Lower leg skin (tissue), 4 donors: ENCODE results near the gene FOXI3. TPM values are rescaled to one million over a fixed set of nuclear protein-coding genes. Genes with fewer than 3 reads are reported as not detected.
A peak's percentile ranks its signal among the peaks of the same experiment; 100 is the strongest.

Experiments
- DNase-seq, 2 donors: peaks; one replicate each; pipeline ENCODE4 v3.0.0-alpha.2; 2019; ENCODE audit warnings: low spot score in 2 of 2
- H3K4me3 ChIP-seq: fragments of 200-600 bp; sonication (generic); 2 replicates; pipeline ENCODE4 v1.5.1; 2017; ENCODE audit warnings: mild to moderate bottlenecking, low read depth; ENCODE audit not compliant: poor library complexity, severe bottlenecking
- POLR2A ChIP-seq, 2 donors: fragments of 450-650 bp; IDR thresholded peaks; one replicate each; pipeline ENCODE4 v1.6.1; 2016 to 2017; ENCODE audit warnings: antibody characterized with exemption in 2 of 2, mild to moderate bottlenecking in 1 of 2, moderate library complexity in 1 of 2
- WGBS, 2 donors: methylation state at CpG; one replicate each; pipeline ENCODE4 v1.1.5; 2018; 5-methylcytosine and 5-hydroxymethylcytosine counted together
- intact Hi-C: fragments of 100-400 bp; cut with DNase I; formaldehyde crosslinking; loops from one replicate; pipeline ENCODE4 v1.15.0; 2023; ENCODE audit warnings: low total_unique reads
- total RNA-seq, 4 donors: library from RNA; depleted of rRNA; stranded (reverse); fragments of >200 nt; gene quantifications; one replicate each; pipeline ENCODE4 v1.1.0, GENCODE V29; 2016
- TF ChIP-seq, protein P1 (sequence below), 3 donors: fragments of 450-650 bp; IDR thresholded peaks; one replicate each; pipeline ENCODE4 v1.5.1; 2016; ENCODE audit warnings: antibody characterized with exemption in 3 of 3, mild to moderate bottlenecking in 3 of 3, moderate library complexity in 2 of 3

FOXI3 gene
- total RNA-seq, 4 donors from 2014 or later = 2.2 TPM; not detected in 3

DNA sequence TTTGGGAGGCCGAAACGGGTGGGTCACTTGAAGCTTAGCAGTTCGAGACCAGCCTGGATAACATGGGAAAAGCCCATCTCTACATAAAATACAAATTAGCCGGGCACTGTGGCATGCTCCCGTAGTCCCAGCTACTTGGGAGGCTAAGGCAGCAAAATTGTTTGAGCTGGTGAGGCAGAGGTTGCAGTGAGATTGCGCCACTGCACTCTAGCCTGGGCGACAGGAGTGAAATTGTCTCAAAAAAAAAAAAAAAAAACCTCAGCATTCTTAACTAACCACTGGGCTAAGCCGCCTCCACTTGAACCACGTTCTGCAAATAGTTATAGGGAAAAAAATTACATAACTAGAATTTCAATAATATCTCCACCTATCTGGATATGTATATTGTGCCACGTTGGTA, 2.3 kb downstream of the FOXI3 start:
- TF ChIP-seq, protein P1, sequence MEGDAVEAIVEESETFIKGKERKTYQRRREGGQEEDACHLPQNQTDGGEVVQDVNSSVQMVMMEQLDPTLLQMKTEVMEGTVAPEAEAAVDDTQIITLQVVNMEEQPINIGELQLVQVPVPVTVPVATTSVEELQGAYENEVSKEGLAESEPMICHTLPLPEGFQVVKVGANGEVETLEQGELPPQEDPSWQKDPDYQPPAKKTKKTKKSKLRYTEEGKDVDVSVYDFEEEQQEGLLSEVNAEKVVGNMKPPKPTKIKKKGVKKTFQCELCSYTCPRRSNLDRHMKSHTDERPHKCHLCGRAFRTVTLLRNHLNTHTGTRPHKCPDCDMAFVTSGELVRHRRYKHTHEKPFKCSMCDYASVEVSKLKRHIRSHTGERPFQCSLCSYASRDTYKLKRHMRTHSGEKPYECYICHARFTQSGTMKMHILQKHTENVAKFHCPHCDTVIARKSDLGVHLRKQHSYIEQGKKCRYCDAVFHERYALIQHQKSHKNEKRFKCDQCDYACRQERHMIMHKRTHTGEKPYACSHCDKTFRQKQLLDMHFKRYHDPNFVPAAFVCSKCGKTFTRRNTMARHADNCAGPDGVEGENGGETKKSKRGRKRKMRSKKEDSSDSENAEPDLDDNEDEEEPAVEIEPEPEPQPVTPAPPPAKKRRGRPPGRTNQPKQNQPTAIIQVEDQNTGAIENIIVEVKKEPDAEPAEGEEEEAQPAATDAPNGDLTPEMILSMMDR (IDR thresholded peaks at IDR 0.05) = no peak
- no peak for TF ChIP-seq POLR2A (IDR thresholded peaks at IDR 0.05)
- H3K4me3 ChIP-seq = no peak overlapping the region
- intact Hi-C loops = no loop called here
- no peak for DNase-seq
- WGBS, 2 donors = 78 to 80% methylated on average over 10 of the region's 10 CpGs

DNA sequence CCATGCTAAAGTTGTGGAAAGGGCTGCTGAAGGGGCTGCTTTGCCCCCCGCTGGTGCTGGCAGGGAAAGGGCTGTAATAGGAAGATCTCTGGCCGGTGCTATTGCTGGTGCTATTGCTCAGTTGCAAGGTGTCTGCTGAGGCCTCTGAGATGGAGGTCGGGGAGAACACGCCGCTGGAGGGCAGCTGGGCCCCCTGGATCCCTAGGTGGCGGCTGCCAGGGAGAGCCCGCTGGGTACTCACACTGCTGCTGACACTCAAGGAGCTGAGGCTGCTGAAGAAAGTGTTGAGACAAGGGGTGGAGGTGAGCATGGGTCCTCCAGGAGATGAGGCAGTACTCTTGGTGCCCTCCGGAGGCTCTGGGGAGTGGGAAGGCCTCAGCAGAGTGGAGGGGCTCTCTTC, 4.2 kb downstream of the FOXI3 start:
- 81 to 87% methylated on average over 8 of the region's 8 CpGs for WGBS, 2 donors
- intact Hi-C loops = no loop called here
- H3K4me3 ChIP-seq = no peak overlapping the region
- TF ChIP-seq, protein P1 (IDR thresholded peaks at IDR 0.05) = no peak
- no peak for TF ChIP-seq POLR2A (IDR thresholded peaks at IDR 0.05)
- peak in 1 of 2 donors; percentile 52 for DNase-seq

DNA sequence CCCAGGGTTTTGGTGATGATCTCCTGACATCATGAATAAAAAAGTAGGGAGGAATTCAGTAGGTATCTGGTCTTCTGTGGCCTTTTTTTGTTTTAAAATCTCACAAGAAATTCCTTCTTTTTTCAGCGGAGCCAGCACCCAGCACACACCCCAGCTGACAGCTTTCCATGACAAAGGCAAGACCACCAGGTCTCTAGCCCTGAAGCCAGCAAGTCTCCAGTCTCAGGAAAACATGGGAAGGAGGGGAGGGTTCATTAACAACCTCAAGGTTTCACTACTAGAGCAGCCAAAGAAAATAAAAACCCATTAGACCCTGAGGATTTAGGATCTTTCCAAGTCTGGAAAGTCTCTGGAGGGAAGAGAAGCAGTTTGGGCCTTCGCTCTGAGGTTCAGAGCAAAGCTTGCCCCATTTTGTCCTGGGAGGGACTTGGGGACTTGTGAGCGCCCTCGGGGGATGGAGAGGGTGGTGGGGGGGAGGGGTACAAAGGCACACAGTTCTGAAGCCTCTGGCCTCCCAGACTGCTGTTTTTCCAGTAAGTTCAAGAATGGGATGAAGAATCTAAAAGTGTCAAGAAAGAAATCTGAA, 9.0 kb downstream of the FOXI3 start:
- no peak for TF ChIP-seq POLR2A (IDR thresholded peaks at IDR 0.05)
- TF ChIP-seq, protein P1 (IDR thresholded peaks at IDR 0.05) = no peak
- intact Hi-C loops = no loop called here
- peak in 1 of 2 donors; percentile 26 for DNase-seq
- 61 to 64% methylated on average over 4 of the region's 4 CpGs for WGBS, 2 donors
- no peak overlapping the region for H3K4me3 ChIP-seq

GRCh38 chr2:88442473-88442872, 10.0 kb downstream of the FOXI3 start:
- WGBS, 2 donors = 72 to 86% methylated on average over 4 of the region's 4 CpGs
- intact Hi-C loops = no loop called here
- TF ChIP-seq, protein P1 (IDR thresholded peaks at IDR 0.05) = no peak
- TF ChIP-seq POLR2A (IDR thresholded peaks at IDR 0.05) = no peak
- peak in 1 of 2 donors; percentile 77 for DNase-seq
- no peak overlapping the region for H3K4me3 ChIP-seq

GRCh38 chr2:88442061-88442460, 10.4 kb downstream of the FOXI3 start:
- intact Hi-C loops = no loop called here
- 84 to 89% methylated on average over 5 of the region's 5 CpGs for WGBS, 2 donors
- H3K4me3 ChIP-seq = no peak overlapping the region
- TF ChIP-seq POLR2A (IDR thresholded peaks at IDR 0.05) = no peak
- TF ChIP-seq, protein P1 (IDR thresholded peaks at IDR 0.05) = no peak
- DNase-seq = peak in 1 of 2 donors; percentile 49

GRCh38 chr2:88437010-88437409, 15.5 kb downstream of the FOXI3 start:
- intact Hi-C loops = no loop called here
- no peak overlapping the region for H3K4me3 ChIP-seq
- TF ChIP-seq, protein P1 (IDR thresholded peaks at IDR 0.05) = no peak
- TF ChIP-seq POLR2A (IDR thresholded peaks at IDR 0.05) = no peak
- peak in 1 of 2 donors; percentile 40 for DNase-seq
- 87 to 88% methylated on average over 4 of the region's 4 CpGs for WGBS, 2 donors
